Measurements from ENCODE around the gene ALPP.
"Not testable (repeated sequence)": the region's sequence is repeated elsewhere in the genome, so short reads cannot be mapped to it uniquely, and the experiment has no call there.

ALPP gene

GRCh38 chr2:232378735-232379151 lies at the start of gene ALPP:
ALPP (plus strand) TSS chr2:232378751; CDS start chr2:232378803, 52 bp downstream.
- not testable (repeated sequence) for DNase-seq

GRCh38 chr2:232329716-232330067 lies 48.9 kb upstream of the ALPP start:
- no peak for DNase-seq

DNA sequence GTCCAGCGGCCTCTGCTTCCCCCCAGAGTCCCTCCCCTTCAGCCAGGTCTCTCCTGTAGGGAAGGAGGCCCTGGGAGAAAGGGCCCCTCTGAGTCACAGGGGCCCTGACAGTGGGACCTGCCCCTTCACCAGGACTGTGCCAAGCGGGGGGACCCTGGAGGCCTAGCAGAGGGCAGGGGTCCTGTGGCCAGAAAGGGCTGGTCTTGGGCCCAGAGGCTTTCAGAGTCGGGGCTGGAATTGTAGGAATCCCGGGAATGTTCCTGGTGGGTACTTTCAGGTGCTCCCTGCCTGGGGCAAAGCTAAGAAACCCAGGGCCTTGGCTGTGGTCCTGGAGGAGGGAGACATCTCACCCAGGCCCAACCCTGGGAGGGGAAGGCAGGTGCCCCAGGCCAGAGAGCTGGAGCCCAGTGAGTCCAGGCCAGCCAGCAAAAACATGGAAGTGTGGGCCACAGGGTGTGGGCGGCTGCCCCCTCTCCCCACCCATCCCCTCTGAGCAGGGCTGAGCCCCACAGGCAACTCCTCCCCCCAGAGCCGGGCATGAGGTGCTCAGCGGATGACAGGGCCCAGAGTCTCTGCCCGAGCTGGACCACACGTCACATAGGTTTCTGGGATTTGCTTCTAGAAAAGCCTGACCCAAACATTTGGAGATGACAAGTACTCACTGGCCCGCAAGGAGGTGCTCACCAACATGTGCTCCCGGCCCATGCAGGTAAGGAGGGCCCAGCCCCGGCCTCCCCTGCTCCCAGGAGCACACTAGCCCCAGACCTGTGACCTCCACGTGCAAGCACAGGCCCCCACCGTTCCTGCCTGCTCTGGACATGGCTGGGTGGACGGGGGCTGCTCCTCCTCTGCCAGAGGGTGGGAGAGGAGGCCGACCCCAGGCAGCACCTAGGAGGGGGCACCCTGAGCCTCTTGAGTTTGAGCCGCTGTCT lies 48.2 kb upstream of the ALPP start:
- no peak for DNase-seq

GRCh38 chr2:232331061-232331460 lies 47.5 kb upstream of the ALPP start:
- not testable (repeated sequence) for DNase-seq

DNA sequence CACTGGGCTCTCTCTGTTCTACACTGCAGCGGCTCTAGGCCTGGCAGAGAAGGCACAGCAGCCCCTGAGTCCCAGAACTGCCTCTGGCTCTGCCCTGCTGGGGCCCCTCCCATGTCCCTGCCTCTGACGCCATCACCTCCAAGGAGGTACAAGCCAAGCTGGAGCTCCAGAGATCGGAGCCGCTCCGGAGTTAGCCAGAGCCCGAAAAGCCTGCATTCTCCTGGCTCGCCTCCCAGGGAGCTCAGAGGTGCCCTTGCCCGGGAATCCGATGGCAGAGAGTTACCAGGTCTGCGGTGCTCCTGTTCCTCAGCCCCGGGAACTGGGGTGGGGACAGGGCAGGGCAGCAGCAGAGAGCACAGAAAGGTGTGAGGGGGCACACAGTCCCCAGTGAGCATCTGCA lies 46.9 kb upstream of the ALPP start:
- DNase-seq = not testable (repeated sequence)

GRCh38 chr2:232332244-232332939 lies 46.2 kb upstream of the ALPP start:
- not testable (repeated sequence) for DNase-seq

DNA sequence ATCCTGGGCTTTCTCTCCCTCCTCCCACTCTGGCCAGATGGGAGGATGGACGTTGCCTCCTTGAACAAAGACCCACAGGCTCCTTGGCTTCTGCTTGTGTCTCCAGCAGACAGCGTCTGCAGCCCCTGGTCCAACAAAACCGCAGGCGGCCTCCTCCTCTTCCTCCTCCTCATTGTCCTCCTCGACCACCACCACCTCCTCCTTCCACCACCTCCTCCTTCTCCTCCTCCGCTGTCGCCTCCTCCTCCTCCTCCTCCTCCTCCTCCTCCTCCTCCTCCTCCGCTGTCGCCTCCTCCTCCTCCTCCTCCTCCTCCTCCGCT lies 45.7 kb upstream of the ALPP start:
- no peak for DNase-seq

GRCh38 chr2:232333361-232334135 lies 45.0 kb upstream of the ALPP start:
- DNase-seq = no peak

DNA sequence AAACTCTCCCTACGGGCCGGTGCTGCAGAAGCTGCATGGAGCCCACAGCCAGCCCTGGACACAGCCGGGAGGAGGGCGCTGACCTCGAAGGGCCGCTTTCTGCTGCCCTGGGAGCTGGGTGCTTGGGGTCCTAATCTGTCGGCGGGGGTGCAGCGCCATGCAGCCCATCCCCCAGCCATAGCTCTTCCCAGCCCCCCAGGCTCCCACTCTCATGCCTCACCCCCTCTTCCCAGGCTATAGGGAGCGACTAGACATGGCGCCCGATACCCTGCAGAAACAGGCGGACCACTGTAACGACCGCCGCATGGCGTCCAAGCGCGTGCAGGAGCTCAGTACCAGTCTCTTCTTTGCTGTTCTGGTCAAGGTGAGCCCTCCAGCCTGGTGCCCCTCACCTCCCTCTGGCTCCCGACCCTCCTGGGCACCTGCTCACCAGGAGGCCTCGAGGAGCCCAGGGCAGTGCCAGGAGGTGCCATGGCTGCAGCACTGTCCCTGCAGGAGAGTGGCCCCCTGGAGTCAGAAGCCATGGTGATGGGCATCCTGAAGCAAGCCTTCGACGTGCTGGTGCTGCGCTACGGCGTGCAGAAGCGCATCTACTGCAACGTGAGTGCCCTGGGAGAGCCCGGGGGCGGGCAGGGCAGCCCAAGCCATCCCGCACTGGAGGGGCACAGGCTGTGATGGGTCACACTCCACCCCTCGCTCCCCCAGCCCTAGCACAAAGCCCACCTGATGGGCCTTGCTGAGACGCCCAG lies 44.2 kb upstream of the ALPP start:
- not testable (repeated sequence) for DNase-seq

DNA sequence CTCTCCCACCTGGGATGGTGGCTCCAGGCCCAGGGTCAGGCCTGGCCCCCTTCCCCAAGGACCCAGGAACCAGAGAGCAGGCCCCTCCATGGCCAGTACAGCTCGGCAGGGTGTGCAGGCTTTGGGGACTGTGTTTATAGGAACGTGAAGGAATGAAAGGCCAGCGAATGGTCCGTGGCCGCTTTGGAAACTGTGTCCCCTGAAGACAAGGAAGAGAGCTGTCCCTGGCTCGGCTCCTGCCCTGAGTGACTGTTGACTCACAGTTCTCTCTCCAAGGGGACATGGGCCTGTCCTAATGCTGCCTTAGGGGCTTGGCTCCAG lies 43.7 kb upstream of the ALPP start:
- not testable (repeated sequence) for DNase-seq

GRCh38 chr2:232335206-232335858 lies 43.2 kb upstream of the ALPP start:
- not testable (repeated sequence) for DNase-seq

- DNase-seq = no peak
Observed at GRCh38 chr2:232335859-232336215, 42.7 kb upstream of the ALPP start.

GRCh38 chr2:232336241-232336736 lies 42.3 kb upstream of the ALPP start:
- no peak for DNase-seq

DNA sequence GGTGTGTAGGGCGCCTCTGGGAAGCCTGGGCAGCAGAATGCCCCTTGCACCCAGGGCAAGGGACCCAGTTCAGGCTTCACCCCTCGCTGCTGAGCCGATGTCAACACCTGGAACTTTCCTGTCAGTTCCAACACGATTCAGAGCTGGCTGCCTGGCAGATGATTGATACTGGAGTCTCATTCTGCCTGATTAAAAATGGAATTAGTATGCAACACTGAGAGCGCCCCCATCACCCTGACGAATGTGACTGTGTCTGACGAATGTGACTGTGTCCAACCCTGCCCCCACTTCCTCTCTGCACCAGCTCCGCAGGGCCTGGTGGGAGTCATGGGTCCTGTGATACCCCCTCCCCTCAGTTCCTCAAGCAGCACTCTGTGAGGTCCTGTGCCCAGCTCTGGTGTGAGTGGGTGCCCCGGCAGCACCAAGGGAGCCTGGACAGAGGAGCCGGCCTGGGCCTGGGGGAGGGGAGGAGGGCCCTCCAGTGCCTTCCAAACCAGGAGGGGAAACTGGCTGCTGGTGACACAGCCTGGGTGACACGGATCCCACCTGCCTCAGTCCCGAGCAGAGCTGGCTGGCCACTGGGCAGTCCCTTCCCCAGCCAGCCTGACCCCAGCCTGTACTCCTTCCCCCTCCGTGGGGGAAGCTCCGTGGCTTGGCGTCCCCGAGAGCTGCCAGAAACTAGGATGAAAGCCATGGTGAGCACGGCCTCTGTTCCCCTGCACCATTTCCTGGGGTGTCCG lies 41.4 kb upstream of the ALPP start:
- no peak for DNase-seq

DNA sequence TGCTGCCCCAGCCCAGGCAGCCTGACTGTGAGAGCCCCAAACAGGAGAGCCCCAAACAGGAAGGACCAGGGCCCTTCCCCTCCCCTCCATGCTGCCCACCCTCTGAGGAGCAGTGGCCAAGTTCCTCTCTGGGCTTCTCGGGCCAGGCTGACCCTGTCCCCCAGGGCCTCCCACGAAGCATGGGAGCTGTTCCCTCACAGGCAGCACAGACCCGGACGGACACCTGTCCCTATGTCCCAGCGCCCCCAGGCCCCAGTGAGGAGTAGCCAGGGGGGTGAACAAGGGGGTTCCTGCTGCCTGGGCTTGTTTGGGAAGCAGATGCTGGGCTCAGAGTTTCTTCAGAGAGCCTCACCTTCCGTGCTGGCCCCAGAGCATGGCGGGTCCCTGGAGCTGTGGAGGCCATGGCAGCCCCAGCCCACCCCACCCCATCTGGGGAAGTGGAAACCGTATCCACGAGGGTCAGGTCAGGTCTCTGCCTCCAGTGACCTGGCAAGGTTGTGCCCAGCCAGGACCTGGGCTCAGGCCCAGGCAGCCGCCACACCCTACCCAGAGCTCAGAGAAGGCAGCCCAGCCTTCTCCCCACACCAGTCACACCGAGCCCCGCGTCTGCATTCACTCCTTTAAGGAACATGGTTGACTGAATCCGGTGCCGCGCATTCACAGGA lies 40.3 kb upstream of the ALPP start:
- DNase-seq = not testable (repeated sequence)

DNA sequence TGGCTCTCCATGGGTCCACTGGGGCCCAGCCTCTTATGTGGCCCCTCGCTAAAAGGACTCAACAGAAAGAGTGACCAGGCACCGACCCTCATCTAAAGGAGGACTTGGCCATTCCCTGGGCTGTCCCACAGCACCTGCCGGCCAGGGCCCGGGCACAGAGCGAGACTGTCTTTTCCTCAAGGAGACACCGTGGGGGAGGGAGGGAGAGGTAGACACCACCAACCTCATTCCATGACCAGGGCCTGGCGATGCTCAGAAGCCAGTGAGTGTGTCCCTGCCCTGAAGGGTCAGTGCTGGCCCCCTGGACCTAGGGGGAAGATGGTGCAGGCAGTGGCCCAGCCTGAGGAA lies 39.8 kb upstream of the ALPP start:
- no peak for DNase-seq

DNA sequence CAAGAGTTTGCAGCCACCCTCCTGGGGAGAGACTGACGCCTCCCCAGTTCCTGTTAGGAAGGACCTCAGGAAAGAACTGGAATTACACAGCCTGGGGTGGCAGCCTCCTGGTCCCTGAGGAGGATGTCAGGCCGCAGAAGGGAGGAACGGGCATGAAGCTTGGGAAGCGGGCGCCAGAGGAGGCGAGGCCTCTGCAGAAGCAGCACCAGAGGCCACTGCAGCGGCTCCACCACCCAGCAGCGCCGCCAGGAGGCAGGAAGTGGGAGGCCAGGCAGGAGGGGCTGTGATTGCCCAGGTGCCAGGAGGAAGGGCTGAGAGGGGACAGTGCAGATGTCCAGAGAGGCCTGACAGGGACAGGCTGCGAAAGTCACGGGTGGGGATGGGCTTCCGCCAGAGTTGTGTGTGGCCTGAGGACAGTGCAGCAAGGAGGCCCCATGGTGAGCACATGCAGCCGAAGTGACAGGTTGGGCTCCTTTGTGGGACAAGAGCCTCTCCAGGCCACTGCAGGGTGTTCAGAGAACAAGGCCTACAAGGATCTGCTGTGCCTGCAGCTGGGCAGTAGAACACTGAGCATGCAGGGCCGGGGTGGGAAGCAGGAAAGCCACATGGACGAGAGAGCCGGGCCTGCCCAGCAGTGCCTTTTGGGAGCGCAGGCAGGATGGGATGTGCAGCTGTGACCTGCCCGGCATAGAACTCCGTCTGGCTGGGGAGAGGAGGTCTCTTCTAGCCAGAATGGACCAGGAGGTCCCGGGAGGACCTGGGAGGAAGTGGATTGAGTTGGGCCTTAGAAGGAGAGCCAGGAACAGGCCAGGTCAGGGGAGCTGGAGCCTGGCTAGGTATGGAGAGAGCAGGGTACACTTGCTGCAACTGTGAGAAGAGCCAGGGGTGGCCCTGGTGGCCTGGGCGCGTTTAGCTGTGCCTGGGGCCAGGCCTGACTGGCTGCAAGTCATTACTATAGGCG lies 39.1 kb upstream of the ALPP start:
- DNase-seq = no peak

- no peak for DNase-seq
Observed at GRCh38 chr2:232340171-232340935, 38.2 kb upstream of the ALPP start.

All from SW 1271 (cell line).